GM21528 (cell line): Measurements from ENCODE around the gene KIAA2012.

Source experiments
- ATAC-seq: cut with Tn5 transposase; IDR thresholded peaks from one replicate; pipeline ENCODE4 v1.9.1; 2021; ENCODE audit warnings: mild to moderate bottlenecking, moderate library complexity; ENCODE audit not compliant: unreplicated experiment, low FRiP score

The KIAA2012 gene

GRCh38 chr2:202040079-202040844, 32.8 kb upstream of the KIAA2012 start:
- ATAC-seq, result no peak

GRCh38 chr2:202042444-202042843, 30.6 kb upstream of the KIAA2012 start:
- ATAC-seq, result no peak

- ATAC-seq, result no peak
Measured at GRCh38 chr2:202043475-202043874, 29.6 kb upstream of the KIAA2012 start.

- ATAC-seq, result no peak
Measured at GRCh38 chr2:202044777-202045176, 28.3 kb upstream of the KIAA2012 start.

- ATAC-seq, result no peak
Measured at GRCh38 chr2:202046572-202046971, 26.5 kb upstream of the KIAA2012 start.

GRCh38 chr2:202049092-202049728, 23.8 kb upstream of the KIAA2012 start:
- ATAC-seq, result no peak

- ATAC-seq, result no peak
Measured at GRCh38 chr2:202049840-202050239, 23.2 kb upstream of the KIAA2012 start.

GRCh38 chr2:202050652-202051051, 22.4 kb upstream of the KIAA2012 start:
- ATAC-seq, result no peak

GRCh38 chr2:202051499-202052161, 21.4 kb upstream of the KIAA2012 start:
- ATAC-seq, result no peak

GRCh38 chr2:202052235-202052634, 20.8 kb upstream of the KIAA2012 start:
- no peak for ATAC-seq

GRCh38 chr2:202054679-202055078, 18.4 kb upstream of the KIAA2012 start:
- ATAC-seq, result no peak

- no peak for ATAC-seq
Measured at GRCh38 chr2:202056611-202057010, 16.4 kb upstream of the KIAA2012 start.

- ATAC-seq, result no peak
Measured at GRCh38 chr2:202060218-202060617, 12.8 kb upstream of the KIAA2012 start.

GRCh38 chr2:202061695-202062094, 11.4 kb upstream of the KIAA2012 start:
- ATAC-seq, result no peak

GRCh38 chr2:202064171-202064880, 8.7 kb upstream of the KIAA2012 start:
- ATAC-seq, result no peak

GRCh38 chr2:202064881-202065230, 8.2 kb upstream of the KIAA2012 start:
- ATAC-seq, result no peak

GRCh38 chr2:202065876-202066275, 7.2 kb upstream of the KIAA2012 start:
- ATAC-seq, result no peak

- ATAC-seq, result no peak
Measured at GRCh38 chr2:202066875-202067274, 6.2 kb upstream of the KIAA2012 start.

- ATAC-seq, result no peak
Measured at GRCh38 chr2:202067589-202067988, 5.5 kb upstream of the KIAA2012 start.

GRCh38 chr2:202069170-202070067, 3.6 kb upstream of the KIAA2012 start:
- no peak for ATAC-seq
